Measurements from ENCODE around the gene PDE4D.
"Not testable (repeated sequence)": the region's sequence is repeated elsewhere in the genome, so short reads cannot be mapped to it uniquely, and the experiment has no call there.

PDE4D gene

GRCh38 chr5:59458321-59458720 lies 435.2 kb downstream of the PDE4D start:
- no peak for DNase-seq

GRCh38 chr5:59449905-59450644 lies 443.5 kb downstream of the PDE4D start:
- no peak for DNase-seq

GRCh38 chr5:59446356-59446755 lies 447.2 kb downstream of the PDE4D start:
- no peak for DNase-seq

- no peak for DNase-seq
Observed at GRCh38 chr5:59445741-59446140, 447.8 kb downstream of the PDE4D start.

DNA sequence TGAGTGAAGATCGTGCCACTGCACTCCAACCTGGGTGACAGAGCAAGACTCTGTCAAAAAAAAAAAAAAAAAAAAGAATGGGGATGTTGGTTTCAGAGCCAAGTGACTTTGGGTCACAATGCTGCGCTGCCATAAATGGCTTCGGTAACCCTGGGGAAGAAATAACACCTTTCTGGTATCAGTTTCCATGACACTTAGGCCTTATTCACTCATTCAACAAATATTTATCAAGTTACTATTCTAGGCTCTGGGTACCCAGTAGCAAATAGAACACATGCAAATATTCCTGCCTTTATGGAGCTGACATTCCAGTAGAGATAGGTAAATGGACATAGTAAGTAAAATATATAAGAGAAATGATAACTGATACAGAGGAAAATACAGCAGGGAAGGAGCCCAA lies 454.2 kb downstream of the PDE4D start:
- DNase-seq: no peak

DNA sequence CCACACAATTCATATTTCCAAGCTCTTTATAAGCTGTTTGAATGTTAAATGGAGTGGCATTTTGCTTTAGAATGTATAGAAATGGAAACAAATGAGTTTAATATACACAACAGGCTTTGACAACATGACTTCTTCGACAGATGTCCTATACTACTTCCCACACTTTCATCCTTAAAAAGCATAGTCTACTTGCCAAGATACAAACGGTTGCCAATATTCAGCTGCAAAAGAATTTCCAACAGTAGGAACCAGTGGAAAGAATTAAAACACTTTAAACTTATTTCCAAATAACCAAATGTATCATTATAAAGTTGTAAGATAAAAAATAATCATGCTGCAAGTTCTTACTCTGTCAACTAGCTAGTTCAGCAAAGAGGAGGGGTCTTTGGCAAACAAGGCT lies 456.4 kb downstream of the PDE4D start:
- DNase-seq: no peak

- no peak for DNase-seq
Observed at GRCh38 chr5:59436364-59437148, 457.0 kb downstream of the PDE4D start.

DNA sequence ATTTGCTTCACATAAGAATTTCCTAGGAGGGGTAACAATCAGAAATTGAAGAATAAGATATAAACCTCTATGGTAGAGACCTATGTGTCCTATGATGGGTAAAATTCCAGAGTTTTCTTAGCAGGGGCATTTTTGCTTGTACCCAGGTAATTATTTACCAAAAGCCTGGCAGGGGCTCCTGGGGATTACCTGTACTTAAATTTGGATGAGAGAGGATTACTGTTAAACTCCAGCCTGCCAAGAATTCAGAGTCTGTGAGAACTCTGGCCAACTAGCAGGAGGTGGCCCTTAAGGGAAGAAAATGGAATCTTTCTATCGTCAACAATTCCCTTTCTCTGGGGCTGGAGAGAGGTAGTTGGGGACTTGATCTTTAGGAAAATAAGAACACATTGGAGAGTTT lies 460.4 kb downstream of the PDE4D start:
- no peak for DNase-seq

GRCh38 chr5:59430066-59430685 lies 463.4 kb downstream of the PDE4D start:
- DNase-seq: no peak

GRCh38 chr5:59428391-59428790 lies 465.1 kb downstream of the PDE4D start:
- no peak for DNase-seq

- no peak for DNase-seq
Observed at GRCh38 chr5:59424515-59424914, 469.0 kb downstream of the PDE4D start.

- DNase-seq: no peak
Observed at GRCh38 chr5:59423021-59423420, 470.5 kb downstream of the PDE4D start.

DNA sequence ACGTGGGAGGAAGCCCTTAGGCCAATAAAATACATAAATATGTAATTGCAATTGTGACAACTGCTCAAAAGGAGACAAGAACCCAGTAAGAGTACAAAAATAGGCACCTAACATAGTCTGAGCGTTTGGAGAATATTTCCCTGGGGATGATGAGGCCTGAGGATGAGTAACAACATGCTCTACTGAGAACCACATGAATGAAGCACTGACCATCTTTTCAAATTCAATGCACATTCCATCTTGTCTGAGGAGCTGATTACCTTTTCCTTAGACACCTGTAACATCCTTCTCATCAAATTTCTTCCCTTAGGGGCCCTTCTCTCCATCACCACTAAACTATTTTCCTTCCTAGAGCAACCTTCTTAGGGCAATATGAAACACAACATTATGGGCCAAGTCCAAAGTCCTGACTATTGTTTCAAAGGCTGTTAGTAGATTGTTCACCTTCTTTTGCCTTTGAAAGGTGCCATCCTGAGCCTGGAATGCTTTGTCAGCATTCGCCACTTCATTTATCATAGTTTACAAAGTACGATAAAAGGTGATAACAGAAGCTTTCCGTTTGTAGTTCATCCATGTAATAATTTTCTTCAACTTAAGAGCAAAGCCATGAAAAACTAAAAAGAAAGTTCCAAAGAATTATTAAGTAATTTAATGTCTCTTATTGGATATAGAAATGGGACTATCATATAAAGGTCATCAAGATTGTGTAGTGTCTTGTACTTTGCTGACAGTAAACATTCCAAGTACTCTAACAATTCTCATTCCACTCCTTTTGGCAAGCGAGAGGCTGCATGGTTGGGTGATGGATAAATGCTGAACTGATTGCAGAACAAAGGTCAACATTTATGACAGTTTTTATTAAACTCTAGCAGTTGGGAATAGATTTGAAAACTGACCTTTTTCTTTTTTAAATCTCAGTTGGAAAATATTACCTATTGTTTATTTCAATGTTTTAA lies 471.3 kb downstream of the PDE4D start:
- DNase-seq: no peak

- DNase-seq: no peak
Observed at GRCh38 chr5:59420596-59420995, 472.9 kb downstream of the PDE4D start.

DNA sequence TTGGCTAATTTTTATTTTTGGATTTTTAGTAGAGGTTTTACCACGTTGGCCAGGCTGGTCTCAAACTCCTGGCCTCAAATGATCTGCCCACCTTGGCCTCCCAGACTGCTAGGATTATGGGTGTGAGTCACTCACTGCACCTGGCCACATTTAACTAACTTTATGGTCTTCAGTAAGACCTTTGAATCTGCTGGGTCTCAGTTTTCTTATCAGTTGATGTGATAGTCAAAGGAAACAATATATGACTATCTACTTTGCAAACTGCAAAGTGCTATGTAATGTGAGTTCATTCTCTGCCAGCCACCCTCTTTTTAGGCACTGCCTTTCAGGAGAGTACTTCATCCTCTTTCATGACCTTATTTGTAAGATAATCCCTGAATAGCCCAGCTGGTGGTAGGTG lies 474.7 kb downstream of the PDE4D start:
- no peak for DNase-seq

- DNase-seq: no peak
Observed at GRCh38 chr5:59416451-59416850, 477.1 kb downstream of the PDE4D start.

DNA sequence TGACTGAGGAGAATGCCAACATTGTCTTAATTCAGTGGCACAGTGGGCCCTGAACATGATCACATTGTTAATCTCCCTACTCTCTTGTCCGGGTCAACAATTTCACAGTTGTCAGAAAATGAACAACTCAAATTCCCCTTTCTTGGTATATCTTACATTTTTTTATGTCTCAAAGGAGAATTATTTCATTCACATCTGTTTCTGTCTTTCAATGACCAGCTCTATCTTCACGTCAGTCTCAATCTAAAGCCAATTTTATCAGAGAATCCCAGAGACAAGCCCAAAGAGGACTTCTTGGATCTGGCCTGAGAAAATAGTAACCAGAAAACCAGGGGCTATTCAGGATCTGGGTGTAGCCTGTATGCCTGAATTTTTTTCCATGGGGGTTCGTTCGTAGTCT lies 477.5 kb downstream of the PDE4D start:
- no peak for DNase-seq

DNA sequence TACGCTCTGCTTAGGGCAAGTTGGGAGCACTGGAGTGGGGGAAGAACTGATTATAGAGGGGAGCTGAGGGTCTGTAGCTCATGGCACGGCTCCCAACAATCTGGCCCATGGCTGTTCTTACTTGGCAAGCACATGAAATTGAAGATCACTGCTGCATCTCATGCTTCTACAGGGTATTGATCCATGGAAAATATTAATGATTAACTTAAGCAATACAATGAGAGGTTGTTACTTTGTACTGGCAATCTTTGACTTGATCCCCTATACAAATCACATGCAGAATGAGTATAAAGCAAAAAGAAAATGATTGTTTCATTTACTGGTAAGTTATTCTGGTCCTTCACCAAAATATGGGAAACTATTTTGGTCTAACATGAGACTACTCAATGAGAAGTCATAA lies 481.1 kb downstream of the PDE4D start:
- DNase-seq: no peak

DNA sequence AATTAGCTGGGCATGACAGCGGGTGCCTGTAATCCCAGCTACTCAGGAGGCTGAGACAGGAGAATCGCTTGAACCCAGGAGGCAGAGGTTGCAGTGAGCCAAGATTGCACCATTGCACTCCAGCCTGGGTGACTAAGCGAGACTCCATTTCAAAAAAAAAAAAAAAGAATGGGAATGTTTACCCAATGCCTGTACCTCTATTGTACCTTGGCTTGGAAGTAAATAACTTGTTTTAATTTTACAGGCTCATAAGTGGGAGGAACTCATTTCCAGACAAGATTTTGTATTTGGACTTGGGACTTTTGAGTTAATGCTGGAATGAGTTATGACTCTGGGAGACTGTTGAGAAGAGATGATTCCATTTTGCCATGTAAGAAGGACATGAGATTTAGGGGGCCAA lies 484.5 kb downstream of the PDE4D start:
- not testable (repeated sequence) for DNase-seq

GRCh38 chr5:59407967-59408366 lies 485.6 kb downstream of the PDE4D start:
- DNase-seq: no peak

DNA sequence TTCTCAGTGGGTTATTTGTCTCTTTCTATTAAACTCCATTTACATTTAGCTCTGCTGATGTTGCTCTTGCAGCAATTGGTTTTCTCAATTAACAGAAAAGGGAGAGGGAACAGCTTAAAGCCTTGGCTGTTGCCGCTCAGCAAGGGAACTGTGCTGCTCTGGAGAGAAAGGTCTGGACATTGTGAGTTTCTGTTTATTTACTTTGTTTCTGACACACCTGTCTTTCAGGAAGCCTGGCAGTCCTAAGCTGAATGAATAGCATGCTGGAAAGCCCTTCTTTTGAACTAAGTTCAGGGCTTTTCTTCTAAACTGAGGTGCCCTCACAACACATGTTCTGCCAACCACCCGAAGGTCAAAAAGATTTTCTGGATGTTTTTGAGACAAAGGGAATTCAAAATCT lies 491.9 kb downstream of the PDE4D start:
- DNase-seq: no peak

DNA sequence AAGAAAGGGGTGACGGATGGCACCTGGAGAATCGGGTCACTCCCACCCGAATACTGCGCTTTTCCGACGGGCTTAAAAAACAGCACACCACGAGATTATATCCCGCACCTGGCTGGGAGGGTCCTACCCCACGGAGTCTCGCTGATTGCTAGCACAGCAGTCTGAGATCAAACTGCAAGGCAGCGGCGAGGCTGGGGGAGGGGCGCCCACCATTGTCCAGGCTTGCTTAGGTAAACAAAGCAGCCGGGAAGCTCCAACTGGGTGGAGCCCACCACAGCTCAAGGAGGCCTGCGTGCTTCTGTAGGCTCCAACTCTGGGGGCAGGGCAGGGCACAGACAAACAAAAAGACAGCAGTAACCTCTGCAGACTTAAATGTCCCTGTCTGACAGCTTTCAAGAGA lies 498.6 kb downstream of the PDE4D start:
- not testable (repeated sequence) for DNase-seq
